B cell (primary cell): Measurements from ENCODE around the gene ZNF445.

Source experiments
- CTCF ChIP-seq: fragments of 200-600 bp; IDR thresholded peaks from one replicate; pipeline ENCODE4 v1.8.0; 2022; ENCODE audit warnings: antibody characterized with exemption, mild to moderate bottlenecking
- EZH2 ChIP-seq: IDR thresholded peaks from 2 replicates; pipeline ENCODE4 v1.6.1; 2012; ENCODE audit warnings: borderline replicate concordance, low read depth, mild to moderate bottlenecking, moderate library complexity, low read length; ENCODE audit not compliant: insufficient read depth, poor library complexity, severe bottlenecking

DNA sequence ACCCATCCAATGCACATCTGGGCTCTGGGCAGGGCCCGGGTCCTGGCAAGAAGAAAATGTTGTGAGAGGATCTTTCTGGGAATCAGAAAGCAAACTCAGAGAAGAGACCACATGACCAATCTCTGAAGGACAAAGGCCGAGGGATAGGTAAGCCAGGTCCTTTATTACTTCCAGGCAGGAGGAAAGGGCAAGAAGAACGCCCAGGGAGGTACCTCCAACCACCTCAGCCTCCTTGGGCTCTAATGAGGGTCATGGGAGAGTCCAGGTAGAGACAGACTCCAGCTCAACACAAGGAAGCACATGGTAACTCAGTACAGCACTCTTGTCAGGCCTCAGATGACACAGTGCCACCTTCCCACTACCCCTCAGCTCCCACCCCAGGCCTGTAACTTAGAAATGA, 26.0 kb downstream of the ZNF445 start:
- TF ChIP-seq CTCF (no peak), EZH2 (no peak)
